Measurements from ENCODE around the gene CSTPP1.

CSTPP1 gene

DNA sequence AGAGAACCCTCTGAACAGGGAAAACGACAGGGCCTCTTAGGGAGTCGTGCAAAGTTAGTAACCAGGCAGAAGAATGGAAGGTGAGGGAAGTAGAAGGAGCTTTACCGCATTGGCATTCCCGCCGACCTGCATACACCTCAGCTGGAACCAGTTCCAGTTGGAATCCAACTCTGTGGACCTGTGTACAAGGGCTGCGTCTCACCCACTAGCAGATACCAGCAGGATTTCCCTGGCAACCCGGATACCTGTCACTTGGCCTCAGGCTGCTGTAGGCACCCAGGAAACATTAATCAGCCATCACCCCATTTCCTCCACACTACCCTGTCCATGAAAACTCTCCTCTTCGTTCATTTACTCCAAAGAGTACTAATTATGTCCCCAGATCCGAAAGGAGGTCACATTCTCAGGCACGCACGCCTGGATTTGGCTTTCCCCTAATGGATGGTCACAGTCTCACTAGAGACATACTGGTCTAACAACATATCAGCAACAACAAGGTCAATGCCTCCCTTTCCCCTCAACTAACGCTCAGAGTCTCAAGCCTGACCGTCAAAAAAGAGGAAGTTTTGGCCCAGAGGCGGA is 239.3 kb downstream of the CSTPP1 start:
- no peak for DNase-seq (ENCODE audit: insufficient read length, low spot score)
- FAIRE-seq = peak; percentile 59

- peak; percentile 99 for DNase-seq (ENCODE audit: insufficient read length, low spot score)
- no peak for FAIRE-seq
These were observed 240.0 kb downstream of the CSTPP1 start, which contains the start of gene ARFGAP2 for GRCh38 chr11:47176328-47177228. TSS of gene ARFGAP2 (minus strand) at chr11:47176879. CDS start at chr11:47176853, 26 bp downstream.

GRCh38 chr11:47177229-47177845 is 240.8 kb downstream of the CSTPP1 start:
- peak; percentile 71 for DNase-seq (ENCODE audit: insufficient read length, low spot score)
- peak; percentile 94 for FAIRE-seq

DNA sequence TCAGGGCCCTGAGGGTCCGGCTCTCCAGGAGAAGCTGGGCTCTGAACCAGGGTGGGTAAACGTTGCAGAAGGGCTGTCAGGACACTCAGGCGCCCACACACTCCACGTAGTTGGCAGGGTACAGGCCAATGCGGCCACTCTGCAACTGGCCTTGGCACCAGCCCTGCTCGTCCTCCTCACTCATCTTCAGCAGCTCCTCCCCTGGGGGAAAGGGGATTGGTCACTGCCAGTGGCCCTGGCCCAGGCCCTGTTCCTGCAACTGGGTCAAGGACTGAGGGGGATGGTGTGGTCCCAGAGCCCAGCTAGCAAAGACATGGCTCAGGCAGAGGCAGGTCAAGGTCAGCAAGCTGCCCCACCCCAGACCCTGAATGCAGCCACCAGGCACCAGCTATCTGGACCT is 241.3 kb downstream of the CSTPP1 start:
- DNase-seq (ENCODE audit: insufficient read length, low spot score) (no peak), FAIRE-seq (no peak)

DNA sequence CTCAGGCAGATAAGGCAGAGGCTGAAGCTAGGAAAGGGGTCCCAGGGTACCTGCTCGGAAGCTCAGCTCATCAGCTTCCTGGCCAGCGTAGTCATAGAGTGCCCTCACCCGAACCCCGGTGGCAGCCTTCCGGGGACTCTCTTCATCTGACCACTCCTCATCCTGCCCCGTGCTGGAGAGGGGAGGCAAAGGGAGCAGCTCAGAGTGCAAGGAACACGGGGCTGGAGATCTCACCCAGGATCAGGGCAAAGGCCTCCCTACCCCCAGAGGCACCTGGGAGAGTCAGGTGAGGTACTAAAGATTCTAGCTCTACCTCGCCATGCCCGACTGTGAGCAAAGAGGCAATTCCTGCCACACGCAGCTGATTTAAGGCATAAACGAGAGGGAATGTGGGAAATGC is 241.8 kb downstream of the CSTPP1 start:
- FAIRE-seq = no peak
- no peak for DNase-seq (ENCODE audit: insufficient read length, low spot score)

DNA sequence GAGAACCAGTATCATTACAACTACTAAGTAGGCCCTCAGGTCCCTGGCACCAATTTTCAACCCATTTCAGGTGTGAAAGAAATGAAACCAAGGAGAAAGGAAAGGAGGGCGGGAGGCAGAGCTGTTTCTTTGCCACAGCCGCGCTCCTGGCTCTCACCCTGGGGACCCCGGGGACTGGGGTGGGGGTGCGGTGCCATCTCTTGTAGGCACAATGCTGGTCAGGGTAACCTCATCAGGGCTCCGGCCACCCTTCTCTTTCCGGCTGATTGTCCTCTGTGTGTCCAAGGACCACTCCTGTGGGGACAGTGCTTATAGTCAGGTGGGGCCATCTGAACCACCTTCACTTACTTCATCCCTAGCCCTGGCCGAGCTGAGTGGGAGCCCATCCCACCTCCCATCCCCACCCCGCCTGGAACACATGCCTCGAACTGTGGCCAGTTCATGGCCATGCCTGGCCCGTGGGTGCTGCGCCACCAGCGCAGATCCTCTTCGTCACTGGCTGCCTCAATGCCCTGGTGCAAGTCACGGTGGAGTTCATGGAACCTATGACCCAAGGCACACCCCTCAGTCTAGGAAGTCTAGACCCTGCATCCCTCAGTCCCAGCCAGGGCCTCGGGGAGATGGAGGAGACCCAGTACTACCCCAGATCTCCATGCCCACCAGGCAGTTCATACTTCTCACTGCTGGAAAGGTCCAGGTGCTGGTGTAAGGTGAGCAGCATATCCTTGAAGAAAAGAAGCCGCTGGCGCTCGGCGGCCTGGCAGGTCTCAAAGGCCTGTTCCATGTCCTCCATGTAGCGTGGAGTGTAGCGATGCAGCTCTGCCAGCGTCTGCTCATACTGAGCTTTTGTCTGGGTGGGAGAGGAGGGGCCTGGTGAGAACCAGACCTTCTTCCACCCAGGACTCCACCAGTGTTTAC is 242.4 kb downstream of the CSTPP1 start:
- FAIRE-seq (peak; percentile 21), DNase-seq (ENCODE audit: insufficient read length, low spot score) (no peak)

DNA sequence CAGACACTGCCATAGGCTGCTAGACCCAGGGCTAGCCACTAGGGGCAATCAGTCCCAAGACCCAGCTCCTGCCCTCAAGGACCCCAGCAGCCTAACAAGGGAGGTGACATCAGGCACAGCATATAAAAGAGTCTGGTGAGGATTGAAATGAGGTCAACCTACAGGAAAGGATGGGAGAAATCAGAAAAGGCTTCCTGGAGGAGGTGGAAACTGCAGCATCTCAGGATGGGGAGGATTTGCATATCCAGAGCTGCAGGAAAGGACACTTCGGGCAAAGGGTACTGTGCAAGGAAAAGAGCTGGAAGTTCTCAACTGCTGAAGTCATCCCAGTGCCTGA is 243.1 kb downstream of the CSTPP1 start:
- DNase-seq (ENCODE audit: insufficient read length, low spot score) = peak; percentile 87
- FAIRE-seq = no peak

DNA sequence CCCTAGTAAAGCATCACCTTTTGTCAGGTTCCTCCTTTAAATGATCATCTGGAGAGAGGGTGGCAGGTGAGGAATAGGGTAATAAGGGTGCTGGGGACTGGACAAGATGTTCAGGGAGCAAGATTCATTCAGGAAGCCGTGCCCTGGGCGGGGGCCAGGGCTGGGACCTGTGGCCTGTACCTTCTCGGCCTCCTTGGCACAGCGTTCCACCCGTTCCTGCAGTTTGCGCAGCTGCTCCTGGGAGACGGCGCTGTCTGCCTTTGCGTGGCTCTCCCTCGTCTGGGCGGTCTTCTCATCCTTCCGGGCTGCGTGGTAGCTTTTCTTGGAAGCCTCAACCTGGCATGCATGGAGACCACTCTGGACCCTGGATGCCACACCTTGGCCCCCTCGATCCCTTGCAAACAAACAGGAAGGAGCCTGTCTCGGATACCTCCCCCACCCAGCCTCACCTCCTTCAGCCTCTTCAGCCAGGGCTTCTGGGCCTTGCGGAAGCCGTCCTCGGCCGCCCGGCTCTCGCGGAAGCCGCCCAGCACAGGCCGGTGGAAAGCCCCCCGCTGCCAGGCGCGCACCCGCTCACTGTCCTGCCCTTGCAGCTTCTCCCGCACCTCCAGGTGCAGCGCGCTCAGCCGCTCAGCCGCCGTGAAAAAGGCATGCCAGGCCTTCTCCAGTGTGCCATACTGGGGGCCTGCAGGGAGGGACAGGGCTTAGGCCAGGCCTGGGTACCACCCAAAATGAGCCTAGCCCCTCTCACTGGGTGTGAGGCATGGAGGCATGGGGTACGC is 243.6 kb downstream of the CSTPP1 start:
- DNase-seq (ENCODE audit: insufficient read length, low spot score) (no peak), FAIRE-seq (no peak)

- FAIRE-seq (no peak), DNase-seq (ENCODE audit: insufficient read length, low spot score) (no peak)
These were observed 244.7 kb downstream of the CSTPP1 start for GRCh38 chr11:47181271-47181670.

DNA sequence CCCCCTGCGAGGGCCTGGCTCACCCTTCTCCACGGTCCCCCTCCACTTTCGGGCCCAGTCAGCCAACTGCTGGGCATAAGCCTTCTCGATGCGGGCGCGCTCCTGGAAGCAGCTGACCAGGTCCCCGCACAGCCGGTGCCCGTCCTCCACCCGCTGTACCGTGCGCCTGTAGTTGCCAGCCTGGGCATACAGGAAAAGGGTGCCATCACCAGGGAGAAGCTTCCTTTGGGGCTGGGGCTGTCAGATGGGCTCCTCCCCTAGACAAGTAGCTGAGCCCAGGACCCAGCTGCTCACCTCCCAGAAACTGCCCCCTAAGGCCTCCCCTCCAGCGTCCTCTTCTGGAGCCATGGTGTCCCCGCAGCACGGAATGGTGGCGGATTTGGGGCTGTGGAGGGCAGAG is 245.8 kb downstream of the CSTPP1 start:
- FAIRE-seq = no peak
- no peak for DNase-seq (ENCODE audit: insufficient read length, low spot score)

- DNase-seq (ENCODE audit: insufficient read length, low spot score) (no peak), FAIRE-seq (no peak)
These were observed 246.7 kb downstream of the CSTPP1 start for GRCh38 chr11:47183031-47183856.

- DNase-seq (ENCODE audit: insufficient read length, low spot score) = no peak
- FAIRE-seq = no peak
These were observed 247.4 kb downstream of the CSTPP1 start for GRCh38 chr11:47183969-47184368.

GRCh38 chr11:47184711-47185304 is 248.2 kb downstream of the CSTPP1 start:
- FAIRE-seq (no peak), DNase-seq (ENCODE audit: insufficient read length, low spot score) (no peak)

DNA sequence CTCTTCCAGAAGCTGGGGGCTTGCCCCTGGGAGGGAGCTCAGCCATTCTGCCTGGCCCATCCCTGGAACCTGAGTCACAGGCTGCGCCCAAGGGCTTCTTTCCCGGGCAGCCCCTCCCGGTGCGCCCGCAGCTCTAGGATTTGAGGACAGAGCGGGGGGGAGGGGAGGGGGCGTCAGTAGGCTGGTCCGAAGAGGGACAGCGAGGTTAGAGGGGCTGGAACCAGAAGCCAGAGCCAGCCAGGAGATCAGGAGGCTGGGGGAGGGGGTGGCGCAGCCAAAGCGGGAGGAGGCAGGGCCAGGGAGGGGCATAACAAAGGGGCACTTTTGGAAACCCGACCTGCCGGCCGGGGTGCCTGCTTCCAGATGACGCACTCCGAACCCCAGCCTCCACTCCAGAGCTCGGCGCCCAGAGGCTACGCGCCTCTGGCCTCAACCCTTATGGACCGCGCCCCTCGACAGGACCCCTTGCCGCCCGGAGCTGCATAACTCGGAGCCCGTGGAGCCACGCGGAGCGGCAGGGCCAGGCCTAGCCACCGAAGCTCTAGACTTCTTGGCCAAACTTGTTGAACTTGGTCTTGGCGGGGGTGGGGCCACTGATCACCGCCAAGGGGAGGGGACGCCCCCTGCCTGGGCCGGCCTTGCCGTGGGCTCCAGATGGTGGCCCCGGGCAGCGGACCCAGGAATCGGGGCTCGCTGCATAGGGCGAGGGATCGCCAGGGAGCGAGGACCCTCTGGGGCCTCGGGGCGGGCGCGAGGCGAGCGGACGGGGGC is 248.9 kb downstream of the CSTPP1 start:
- no peak for FAIRE-seq
- DNase-seq (ENCODE audit: insufficient read length, low spot score) = no peak

GRCh38 chr11:47186076-47186699 is 249.6 kb downstream of the CSTPP1 start, which contains the start of gene PACSIN3:
TSS of gene PACSIN3 (minus strand) at chr11:47186434. CDS start at chr11:47182727, 3,707 bp downstream.
- no peak for FAIRE-seq
- DNase-seq (ENCODE audit: insufficient read length, low spot score) = peak; percentile 61

DNA sequence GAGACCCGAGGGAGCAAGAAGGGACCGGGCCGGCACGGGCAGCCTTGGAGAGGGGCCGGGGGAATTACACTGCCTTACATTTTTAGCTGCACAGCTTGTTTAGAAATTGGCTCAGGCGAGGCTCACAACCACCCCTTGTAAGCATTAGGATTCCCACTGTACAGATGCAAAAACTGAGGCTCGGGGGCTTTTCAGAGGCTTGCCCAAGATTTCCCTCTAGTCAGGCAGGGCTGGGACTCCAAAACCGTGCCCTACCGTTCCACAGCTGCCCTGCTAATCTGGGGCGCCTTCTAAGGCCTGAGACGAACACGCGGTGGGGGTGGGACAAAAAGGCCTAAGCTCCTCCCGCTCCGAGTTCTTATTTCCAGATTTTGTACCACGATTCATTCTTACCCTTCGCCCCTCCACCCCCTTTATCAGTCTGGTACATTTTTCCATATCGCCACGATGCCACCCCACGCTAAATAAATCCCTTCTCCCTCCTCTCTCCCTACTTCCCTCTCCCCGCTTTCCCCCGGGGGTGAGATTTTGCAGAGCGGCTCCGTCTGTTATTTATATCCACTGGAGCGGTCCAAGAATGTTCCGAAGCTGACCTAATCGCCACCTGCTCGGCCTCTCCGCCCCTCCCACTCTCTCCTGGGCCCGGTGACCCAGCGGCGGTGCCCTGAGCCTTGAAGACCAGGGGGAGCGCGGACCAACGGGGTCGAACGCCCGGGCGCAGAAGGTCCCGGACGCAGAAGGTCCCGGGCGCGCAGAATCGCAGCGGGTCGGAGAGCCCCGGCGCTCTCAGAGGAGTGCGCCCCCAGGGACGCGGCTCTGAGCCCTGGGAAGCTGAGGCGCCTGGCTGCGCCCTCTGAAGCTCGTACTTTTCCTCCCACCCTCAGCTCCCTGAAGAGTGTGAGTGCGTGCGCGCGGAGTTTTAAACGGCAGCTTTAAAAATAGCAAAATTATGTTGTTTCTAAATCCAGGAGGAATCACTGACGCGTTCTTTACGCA is 250.4 kb downstream of the CSTPP1 start:
- DNase-seq (ENCODE audit: insufficient read length, low spot score) (no peak), FAIRE-seq (no peak)
